HG02623 (cell line): ENCODE results near the gene BANF2.

Source experiments
- ATAC-seq: cut with Tn5 transposase; IDR thresholded peaks from one replicate; pipeline ENCODE4 v1.9.1; 2021; ENCODE audit warnings: moderate library complexity; ENCODE audit not compliant: unreplicated experiment

BANF2 gene

DNA sequence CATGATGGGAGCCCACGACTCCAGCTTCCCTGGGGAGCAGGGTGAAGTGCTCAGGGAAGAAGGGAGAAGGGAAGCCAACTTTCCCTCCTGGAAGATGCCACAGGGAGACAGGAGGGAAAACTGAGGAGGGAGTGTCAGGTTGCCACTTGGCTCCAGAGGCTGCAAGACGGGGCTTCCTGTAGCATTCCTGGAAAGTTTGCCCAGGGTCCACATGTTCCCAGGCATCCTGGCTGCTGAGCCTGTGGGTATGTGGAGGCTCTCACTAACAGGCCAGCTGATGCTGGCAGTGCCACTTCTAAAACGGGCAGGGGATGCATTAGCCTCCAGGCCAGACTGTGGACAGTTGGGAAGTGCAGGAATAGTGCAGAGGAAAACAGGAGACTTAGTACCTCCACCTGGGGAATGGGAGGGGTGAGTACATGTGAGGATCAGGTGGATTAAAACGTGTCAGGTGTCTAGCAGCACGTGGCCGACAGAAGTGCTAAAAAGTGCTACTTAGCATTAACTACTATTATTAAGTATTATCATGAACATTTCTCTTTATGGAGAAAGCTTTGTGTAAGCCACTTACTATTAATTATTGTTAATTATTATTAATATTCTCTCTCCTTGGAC, 33.2 kb downstream of the BANF2 start:
- ATAC-seq, result no peak

- no peak for ATAC-seq
These were observed 34.1 kb downstream of the BANF2 start for GRCh38 chr20:17733767-17734304.

DNA sequence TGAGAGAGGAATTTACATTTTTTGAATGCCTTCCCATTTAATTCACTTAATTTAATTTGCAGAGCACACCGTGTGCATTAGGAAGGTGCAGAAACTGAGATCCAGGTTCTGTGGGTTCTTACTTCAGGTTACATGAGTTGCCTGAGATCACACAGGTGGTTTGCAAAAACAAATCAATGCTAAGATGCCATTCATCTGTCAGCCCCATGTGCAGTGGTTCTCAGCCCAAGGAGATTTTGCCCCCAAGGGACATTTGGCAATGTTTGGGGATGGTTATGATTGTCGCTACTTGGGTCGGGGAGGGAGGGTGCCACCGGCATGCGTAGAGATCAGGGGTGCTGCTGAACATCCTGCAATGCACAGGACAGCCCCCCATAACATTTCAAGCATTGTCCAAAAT, 34.6 kb downstream of the BANF2 start:
- no peak for ATAC-seq

DNA sequence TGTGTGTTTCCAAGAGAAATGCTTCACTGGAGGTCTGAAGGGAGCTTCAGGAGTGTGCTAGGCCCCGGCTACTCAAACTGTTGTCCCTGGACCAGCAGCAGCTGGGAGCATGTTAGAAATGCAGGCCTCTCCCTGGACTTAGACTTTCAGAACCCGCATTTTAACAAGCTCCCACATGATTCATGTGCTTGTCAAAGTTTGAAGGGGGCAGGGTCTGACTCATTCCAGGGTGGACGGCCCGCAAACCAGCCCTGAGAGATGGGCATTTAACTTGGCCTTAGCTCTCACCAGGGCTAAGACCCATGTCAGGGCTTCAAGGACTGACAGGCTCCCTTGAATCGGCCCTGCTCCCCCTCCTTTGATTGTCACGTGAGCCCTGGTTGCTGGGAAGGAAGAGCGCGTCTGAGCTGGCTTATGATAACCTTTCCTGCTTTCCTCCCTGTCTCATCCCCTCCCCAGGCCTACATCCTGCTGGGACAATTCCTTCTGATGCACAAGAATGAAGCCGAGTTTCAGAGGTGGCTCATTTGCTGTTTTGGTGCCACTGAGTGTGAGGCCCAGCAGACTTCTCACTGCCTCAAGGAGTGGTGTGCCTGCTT, 35.5 kb downstream of the BANF2 start:
- no peak for ATAC-seq

DNA sequence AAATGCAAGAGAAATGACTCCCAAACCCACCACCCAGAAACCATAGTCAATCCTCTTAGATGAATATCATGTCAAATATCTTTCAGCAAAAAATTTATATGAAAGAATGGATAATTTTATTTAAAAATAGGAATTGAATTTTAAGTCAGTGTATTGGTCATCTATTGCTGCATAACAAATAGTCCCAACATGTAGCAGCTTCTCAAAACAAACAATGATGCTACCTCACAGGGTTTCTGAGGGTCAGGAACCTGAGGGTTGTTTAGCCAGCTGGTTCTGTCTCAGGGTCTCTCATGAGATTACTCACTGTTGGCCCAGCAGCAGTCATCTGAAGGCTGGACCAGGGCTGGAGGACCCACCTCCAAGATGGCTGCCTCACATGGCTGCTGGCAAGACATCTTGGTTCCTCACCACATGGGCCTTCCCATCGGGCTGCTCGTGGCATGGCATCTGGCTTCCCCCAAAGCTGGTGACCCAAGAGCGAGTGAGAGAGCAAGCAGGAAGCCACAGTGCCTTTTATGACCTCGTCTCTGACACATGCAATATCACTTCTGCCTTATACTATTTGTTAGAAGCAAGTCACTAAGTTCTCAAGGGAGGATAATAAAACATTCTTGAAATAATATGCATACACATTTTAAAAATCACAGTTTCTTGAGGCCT, 36.3 kb downstream of the BANF2 start:
- no peak for ATAC-seq

DNA sequence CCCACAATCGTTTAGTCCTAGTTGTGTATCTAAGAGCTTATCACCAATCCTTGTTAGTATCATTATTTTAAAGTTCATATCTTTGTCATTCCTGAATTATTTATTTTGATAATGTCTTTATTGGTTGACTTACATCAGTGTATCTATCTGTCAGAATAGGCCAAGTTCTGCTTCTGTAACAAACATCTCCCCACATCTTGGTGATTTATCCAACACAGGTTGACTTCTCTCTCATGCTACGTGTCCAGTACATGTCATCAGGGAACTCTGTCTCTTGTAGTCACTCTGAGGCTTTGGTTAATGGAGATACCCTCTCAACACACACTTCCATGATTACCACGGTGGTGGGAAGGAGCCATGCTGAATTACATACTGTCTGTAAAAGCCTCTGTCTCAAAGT, 38.4 kb downstream of the BANF2 start:
- ATAC-seq, result no peak

GRCh38 chr20:17741220-17741619, 41.5 kb downstream of the BANF2 start:
- no peak for ATAC-seq

DNA sequence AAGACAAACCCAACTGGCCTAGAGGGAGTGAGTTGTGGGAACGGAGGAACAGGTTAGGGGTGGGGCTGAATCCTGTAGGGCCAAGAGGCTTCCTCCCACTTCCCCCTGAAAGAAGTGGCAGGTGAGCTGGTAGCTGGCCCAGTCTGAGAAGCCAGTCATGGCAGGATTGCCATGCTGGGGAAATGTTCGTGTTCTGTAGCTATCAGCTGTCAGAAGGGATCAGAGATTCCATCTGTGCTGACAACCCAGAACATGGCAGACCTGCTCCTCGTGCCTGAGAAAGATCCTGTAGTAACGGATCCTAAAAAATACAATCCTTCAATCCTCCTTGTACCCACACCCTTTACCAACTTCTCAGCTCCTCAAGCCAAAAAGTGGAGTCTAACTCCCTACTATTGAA, 43.0 kb downstream of the BANF2 start:
- no peak for ATAC-seq

GRCh38 chr20:17743677-17744076, 43.9 kb downstream of the BANF2 start:
- no peak for ATAC-seq

DNA sequence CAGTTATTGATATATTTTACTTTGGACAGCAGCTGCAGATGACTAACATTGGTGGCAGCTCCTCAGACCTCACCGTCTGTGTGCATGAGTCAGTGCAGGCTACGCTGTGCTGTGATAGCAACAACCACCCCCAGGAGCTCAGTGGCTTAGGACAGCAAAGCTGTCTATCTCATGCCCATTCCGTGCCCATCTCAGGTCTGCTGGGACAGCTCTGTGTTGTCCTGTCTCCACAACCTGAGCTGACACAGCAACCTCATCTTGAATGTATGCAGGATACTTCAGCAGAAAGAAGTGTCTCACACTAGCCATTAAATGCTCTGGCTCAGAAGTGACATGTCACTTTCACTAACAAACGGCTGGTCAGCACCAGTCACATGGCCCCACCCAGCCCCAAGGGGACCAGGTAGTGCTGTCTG, 47.7 kb downstream of the BANF2 start:
- no peak for ATAC-seq

DNA sequence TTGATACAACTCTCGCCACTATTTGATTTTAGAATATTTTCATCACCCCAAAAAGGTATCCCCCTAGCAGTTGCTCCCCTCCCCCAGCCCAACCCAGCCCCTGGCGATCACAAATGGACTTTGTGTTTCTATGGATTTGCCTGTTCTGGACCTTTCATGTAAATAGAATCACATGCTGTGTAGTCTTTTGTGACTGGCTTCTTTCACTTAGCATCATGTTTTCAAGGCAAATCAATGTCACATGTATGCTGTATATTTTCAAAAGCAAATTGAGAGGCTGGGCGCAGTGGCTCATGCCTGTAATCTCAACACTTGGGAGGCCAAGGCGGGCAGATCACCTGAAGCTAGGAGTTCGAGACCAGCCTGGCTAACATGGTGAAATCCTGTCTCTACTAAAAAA, 48.5 kb downstream of the BANF2 start:
- no peak for ATAC-seq

GRCh38 chr20:17749626-17749977, 49.8 kb downstream of the BANF2 start:
- no peak for ATAC-seq

GRCh38 chr20:17749978-17750721, 50.4 kb downstream of the BANF2 start:
- ATAC-seq, result no peak

DNA sequence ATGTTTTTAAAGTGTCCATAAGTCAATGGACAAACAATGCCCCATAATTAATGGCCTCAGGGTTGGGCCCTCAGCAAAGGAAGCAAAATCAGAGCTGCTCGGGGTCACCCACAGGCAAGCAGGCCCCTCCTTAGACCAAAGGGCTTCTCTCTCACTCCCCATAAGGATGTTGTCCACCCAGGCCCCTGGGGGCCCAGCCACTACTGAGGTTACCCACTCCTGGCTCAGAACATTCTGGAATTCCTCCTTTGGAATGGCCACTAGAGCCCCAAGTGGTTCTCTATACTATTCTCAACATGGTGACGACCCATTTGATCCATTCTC, 50.9 kb downstream of the BANF2 start:
- no peak for ATAC-seq

DNA sequence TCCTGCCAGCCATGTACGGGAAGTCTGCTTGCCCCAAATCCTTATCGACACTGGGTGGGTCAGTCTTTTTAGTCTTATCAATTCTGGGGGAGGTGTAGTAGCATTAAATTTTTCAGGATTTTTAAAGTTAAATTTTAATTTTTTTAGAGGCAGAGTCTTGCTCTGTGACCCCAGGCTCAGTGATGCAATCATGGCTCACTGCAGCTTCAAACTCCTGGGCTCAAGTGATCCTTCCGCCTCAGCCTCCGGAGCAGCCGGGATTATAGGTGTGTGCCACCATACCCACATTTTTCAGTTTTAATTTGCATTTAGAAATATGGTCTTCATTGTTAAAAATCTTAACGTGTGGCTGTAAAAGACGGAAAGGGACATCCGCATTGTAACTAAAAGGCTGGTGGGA, 51.9 kb downstream of the BANF2 start:
- ATAC-seq, result no peak

DNA sequence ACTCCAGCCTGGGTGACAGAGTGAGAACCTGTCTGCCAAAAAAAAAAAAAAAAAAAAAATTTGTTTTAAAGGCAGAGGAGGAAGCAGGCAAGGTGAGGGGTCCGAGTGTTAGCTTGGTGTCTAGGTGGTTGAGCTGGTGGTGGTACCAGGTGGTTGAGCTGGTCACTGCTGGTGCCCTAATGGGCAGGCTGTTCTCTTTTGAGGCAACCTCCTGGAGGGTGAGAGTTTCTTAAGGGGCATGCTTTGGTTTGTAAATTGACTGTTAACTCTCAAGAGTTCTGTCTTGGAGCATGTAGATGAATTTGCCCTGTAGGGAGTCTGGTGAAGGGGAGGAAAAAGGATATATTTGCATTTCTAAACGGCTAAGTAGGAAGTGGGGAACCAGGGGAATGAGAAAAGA, 52.7 kb downstream of the BANF2 start:
- ATAC-seq, result no peak

GRCh38 chr20:17753516-17753915, 53.8 kb downstream of the BANF2 start:
- ATAC-seq, result no peak

DNA sequence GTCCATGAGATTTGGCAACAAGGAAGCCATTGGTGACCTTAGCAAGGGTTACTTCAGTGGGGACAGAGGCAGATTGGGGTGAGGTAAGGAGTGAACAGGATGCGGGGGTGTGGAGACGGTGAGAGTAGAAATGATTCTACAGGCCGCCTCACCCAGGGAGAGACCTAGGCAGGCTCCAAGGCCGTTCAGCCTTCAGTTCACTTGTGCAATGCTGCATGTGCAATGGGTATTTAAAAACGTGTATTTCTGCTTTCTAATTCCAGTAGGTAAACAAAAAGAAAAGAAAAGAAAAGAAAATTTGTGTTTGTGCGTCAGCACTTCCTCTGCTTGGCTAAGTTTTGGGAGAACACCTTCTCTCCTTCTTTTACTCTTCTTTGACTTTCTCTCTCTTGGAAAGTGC, 56.8 kb downstream of the BANF2 start:
- ATAC-seq, result no peak

DNA sequence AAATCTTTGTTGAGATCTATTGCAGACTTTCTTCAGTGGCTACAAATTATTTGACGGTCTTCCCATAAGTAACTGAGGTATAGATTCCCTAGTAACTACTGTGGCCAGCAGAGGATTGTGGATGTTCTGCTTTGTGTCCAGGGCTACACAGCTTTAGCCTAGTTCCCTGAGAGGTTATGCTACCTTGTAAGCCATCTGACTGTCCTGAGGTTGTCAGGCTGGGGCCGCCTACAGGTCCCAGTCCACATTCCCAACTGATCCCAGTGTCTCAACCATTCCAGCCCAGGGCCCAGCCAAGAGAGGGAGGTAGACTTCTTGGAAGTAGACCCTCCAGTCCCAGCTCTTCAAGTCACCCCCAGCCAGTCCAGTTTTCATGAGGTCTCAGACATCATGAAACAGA, 57.7 kb downstream of the BANF2 start:
- ATAC-seq, result no peak

DNA sequence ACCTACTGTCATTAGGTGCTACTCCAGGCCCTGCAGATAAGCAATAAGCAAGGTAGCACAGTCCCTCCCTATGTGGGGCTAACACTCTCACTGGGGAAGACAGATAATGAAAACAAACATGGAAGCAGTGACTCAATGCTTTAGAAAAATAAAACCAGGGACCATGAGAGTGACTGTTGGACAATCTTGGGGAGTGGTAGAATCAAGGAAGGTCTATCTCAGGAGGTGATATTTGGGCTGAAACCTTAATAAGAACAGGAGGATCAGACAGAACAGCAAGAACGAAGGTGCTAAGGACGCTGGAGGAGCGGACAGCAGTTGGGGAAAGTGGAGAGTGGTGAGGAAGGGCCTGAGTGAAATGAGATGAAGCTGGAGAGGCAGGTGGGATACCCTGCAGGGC, 58.2 kb downstream of the BANF2 start:
- ATAC-seq, result no peak

DNA sequence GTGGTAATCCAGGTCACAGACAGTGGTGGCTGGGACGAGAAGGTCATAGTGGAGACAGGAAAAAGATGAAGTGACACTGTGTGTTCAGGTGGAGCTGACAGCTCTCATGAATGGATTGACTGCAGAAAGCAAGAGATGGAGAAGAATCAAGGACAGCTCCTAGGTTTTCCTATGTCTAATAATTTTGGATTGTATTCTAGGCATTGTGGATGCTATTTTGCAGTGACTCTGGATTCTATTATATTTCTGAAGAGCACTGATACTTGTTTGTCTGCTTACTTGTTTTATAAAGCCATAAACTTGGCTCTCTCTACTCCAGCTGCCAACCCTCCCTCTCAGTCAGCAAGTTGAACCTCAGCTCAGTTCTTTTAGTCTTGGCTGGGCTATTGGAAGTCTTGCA, 58.7 kb downstream of the BANF2 start:
- ATAC-seq, result no peak

GRCh38 chr20:17759449-17759848, 59.7 kb downstream of the BANF2 start:
- ATAC-seq, result no peak
